CD14-positive monocyte (primary cell): ENCODE measurements around the gene CCDC180. TPM values are rescaled to one million over a fixed set of nuclear protein-coding genes. Genes with fewer than 3 reads are reported as not detected.

Experiments used
- DNase-seq, 3 donors: peaks; one replicate each; pipeline ENCODE4 v3.0.0-alpha.2; 2011 to 2022
- H2AFZ ChIP-seq: 2 replicates; pipeline ENCODE4 v1.6.0; 2012; ENCODE audit warnings: mild to moderate bottlenecking, low read depth, low read length, inconsistent platforms; ENCODE audit not compliant: insufficient read depth, poor library complexity, severe bottlenecking
- H3K27ac ChIP-seq, 2 donors: 1 replicate in 1 of 2; 2 replicates in 1 of 2; pipeline ENCODE4 v1.5.1; 2012 to 2013; ENCODE audit warnings: low read length in 2 of 2, control low read depth in 1 of 2, inconsistent platforms in 1 of 2, low read depth in 1 of 2, mild to moderate bottlenecking in 1 of 2
- H3K27me3 ChIP-seq, 2 donors: one replicate each; pipeline versions ENCODE4 v1.6.0 to v1.6.1; 2011 to 2013; ENCODE audit warnings: low read length in 2 of 2; ENCODE audit not compliant: control insufficient read depth in 2 of 2, insufficient read depth in 2 of 2
- H3K36me3 ChIP-seq, 2 donors: replicated peaks in 1 of 2; 1 replicate in 1 of 2; 2 replicates in 1 of 2; pipeline versions ENCODE4 v1.5.1 to v1.6.1; 2012 to 2013; ENCODE audit warnings: low read length in 2 of 2, control low read depth in 1 of 2, inconsistent platforms in 1 of 2, mild to moderate bottlenecking in 1 of 2; ENCODE audit not compliant: insufficient read depth in 2 of 2, control insufficient read depth in 1 of 2
- H3K4me1 ChIP-seq, 2 donors: 1 replicate in 1 of 2; 2 replicates in 1 of 2; pipeline versions ENCODE4 v1.5.1 to v1.6.1; 2012 to 2013; ENCODE audit warnings: low read length in 2 of 2, control low read depth in 1 of 2, inconsistent platforms in 1 of 2, mild to moderate bottlenecking in 1 of 2, moderate library complexity in 1 of 2; ENCODE audit not compliant: insufficient read depth in 2 of 2, control insufficient read depth in 1 of 2
- H3K4me2 ChIP-seq: replicated peaks from 2 replicates; pipeline ENCODE3; 2012; ENCODE audit warnings: low read length, moderate library complexity, mild to moderate bottlenecking; ENCODE audit not compliant: poor library complexity, severe bottlenecking; ENCODE audit errors: extremely low read depth
- H3K4me3 ChIP-seq, 3 experiments: fragments of 200-600 bp in 1 of 3; sonication (generic) in 1 of 3; replicated peaks in 1 of 3; 1 replicate in 2 of 3; 2 replicates in 1 of 3; pipeline ENCODE4 v1.5.1; 2011 to 2013; ENCODE audit warnings: low read length in 3 of 3, mild to moderate bottlenecking in 3 of 3, control low read depth in 2 of 3, low read depth in 2 of 3, inconsistent platforms in 1 of 3, moderate library complexity in 1 of 3
- H3K79me2 ChIP-seq: 2 replicates; pipeline ENCODE4 v1.6.0; 2012; ENCODE audit warnings: mild to moderate bottlenecking, control low read depth, inconsistent platforms, low read length, moderate library complexity; ENCODE audit not compliant: insufficient read depth
- H3K9ac ChIP-seq: 2 replicates; pipeline ENCODE4 v1.6.0; 2017; ENCODE audit warnings: low read length, mild to moderate bottlenecking; ENCODE audit not compliant: insufficient read depth, poor library complexity, severe bottlenecking
- H3K9me3 ChIP-seq, 2 donors: replicated peaks in 1 of 2; 1 replicate in 1 of 2; 2 replicates in 1 of 2; pipeline versions ENCODE4 v1.5.1 to v1.6.1; 2012 to 2013; ENCODE audit warnings: low read length in 2 of 2, control low read depth in 1 of 2; ENCODE audit not compliant: control insufficient read depth in 1 of 2, insufficient read depth in 1 of 2
- H4K20me1 ChIP-seq: 2 replicates; pipeline ENCODE4 v1.6.0; 2012; ENCODE audit warnings: mild to moderate bottlenecking, low read length, control low read depth, moderate library complexity; ENCODE audit not compliant: insufficient read depth
- H3K27ac Mint-ChIP-seq, 7 donors: one replicate each; pipeline ENCODE4 v1.8.0; 2020; ENCODE audit warnings: mild to moderate bottlenecking in 7 of 7, mixed read lengths in 7 of 7, moderate library complexity in 6 of 7, inconsistent platforms in 2 of 7
- H3K27me3 Mint-ChIP-seq, 3 donors: one replicate each; pipeline ENCODE4 v1.8.0; 2021 to 2022; ENCODE audit warnings: low read depth in 3 of 3, mild to moderate bottlenecking in 3 of 3, mixed read lengths in 3 of 3, moderate library complexity in 3 of 3, inconsistent platforms in 1 of 3
- H3K36me3 Mint-ChIP-seq, 2 donors: one replicate each; pipeline ENCODE4 v1.8.0; 2020; ENCODE audit warnings: mixed read lengths in 2 of 2, inconsistent platforms in 1 of 2, mild to moderate bottlenecking in 1 of 2
- H3K4me1 Mint-ChIP-seq: one replicate; pipeline ENCODE4 v1.8.0; 2020; ENCODE audit warnings: mild to moderate bottlenecking, mixed read lengths
- H3K4me3 Mint-ChIP-seq, 2 donors: one replicate each; pipeline ENCODE4 v1.8.0; 2020; ENCODE audit warnings: mild to moderate bottlenecking in 2 of 2, mixed read lengths in 2 of 2, moderate library complexity in 1 of 2
- H3K9me3 Mint-ChIP-seq, 7 donors: one replicate each; pipeline ENCODE4 v1.8.0; 2020 to 2022; ENCODE audit warnings: mixed read lengths in 7 of 7, mild to moderate bottlenecking in 6 of 7, moderate library complexity in 6 of 7, inconsistent platforms in 2 of 7
- CTCF ChIP-seq: fragments of 200-600 bp; IDR thresholded peaks from one replicate; pipeline ENCODE4 v1.8.0; 2022; ENCODE audit warnings: antibody characterized with exemption, mild to moderate bottlenecking
- WGBS: methylation state at CpG from one replicate; pipeline ENCODE4 v1.1.5; 2013; ENCODE audit warnings: missing lambda C conversion rate; ENCODE audit not compliant: insufficient coverage; 5-methylcytosine and 5-hydroxymethylcytosine counted together
- intact Hi-C, 2 donors: fragments of 100-400 bp; cut with micrococcal nuclease; formaldehyde crosslinking; loops; one replicate each; pipeline versions ENCODE4 v1.15.0 to v1.15.1; 2023
- polyA plus RNA-seq, 3 donors: library from polyadenylated mRNA; depleted of rRNA in 1 of 3; unstranded in 2 of 3; stranded (reverse) in 1 of 3; fragments of 300-500 nt in 2 of 3; fragments of >200 nt in 1 of 3; fragmentation: Illumina TruSeq in 2 of 3; gene quantifications; 1 replicate in 2 of 3; 2 replicates in 1 of 3; pipeline ENCODE4 v1.2.3, GENCODE V29; 2012 to 2021

Gene CCDC180
- polyA plus RNA-seq, 3 donors = 0.24 to 1.3 TPM; not detected in 1

GRCh38 chr9:97314503-97314902 lies 7.0 kb downstream of the CCDC180 start:
- Histone ChIP-seq H3K27ac (no peak overlapping the region), H2AFZ (no peak overlapping the region), H4K20me1 (no peaks in the 10 kb centered on the region), H3K79me2 (no peaks in the 10 kb centered on the region), H3K4me1 (no peaks in the 10 kb centered on the region), H3K9me3 (no peaks in the 10 kb centered on the region), H3K4me2 (no peak overlapping the region), H3K4me3 (no peak overlapping the region), H3K36me3 (peaks cover 0 to 12% of the 10 kb centered on the region in 2 donors), H3K27me3 (no peaks in the 10 kb centered on the region), H3K9ac (no peak overlapping the region)
- no peak overlapping the region for H3K27ac Mint-ChIP-seq
- H3K4me3 Mint-ChIP-seq = no peak overlapping the region
- H3K9me3 Mint-ChIP-seq = peaks cover 0 to 2% (median 0%) of the 10 kb centered on the region in 7 donors
- TF ChIP-seq CTCF = no peak
- H3K4me1 Mint-ChIP-seq = peaks cover 2% of the 10 kb centered on the region
- peaks cover 0 to 1% (median 1%) of the 10 kb centered on the region in 3 donors for H3K27me3 Mint-ChIP-seq
- 95% methylated on average over 11 of the region's 12 CpGs for WGBS
- no peak for DNase-seq
- intact Hi-C loops = no loop called here
- peaks cover 7% of the 10 kb centered on the region in 2 donors for H3K36me3 Mint-ChIP-seq

GRCh38 chr9:97315550-97315949 lies 8.1 kb downstream of the CCDC180 start:
- H3K36me3 Mint-ChIP-seq = peaks cover 4 to 9% of the 10 kb centered on the region in 2 donors
- no peak overlapping the region for H3K4me3 Mint-ChIP-seq
- H3K79me2 ChIP-seq = no peaks in the 10 kb centered on the region
- WGBS = 100% methylated on average over 1 of the region's 4 CpGs
- H3K36me3 ChIP-seq = peaks cover 0 to 17% of the 10 kb centered on the region in 2 donors
- peaks cover 0 to 1% (median 1%) of the 10 kb centered on the region in 3 donors for H3K27me3 Mint-ChIP-seq
- H3K4me1 ChIP-seq = no peaks in the 10 kb centered on the region
- H3K4me3 ChIP-seq = no peak overlapping the region
- no peak for TF ChIP-seq CTCF
- no peak overlapping the region for H3K9ac ChIP-seq
- DNase-seq = no peak
- H3K9me3 ChIP-seq = no peaks in the 10 kb centered on the region
- no peak overlapping the region for H3K27ac Mint-ChIP-seq
- no peak overlapping the region for H3K27ac ChIP-seq
- peaks cover 3% of the 10 kb centered on the region for H3K4me1 Mint-ChIP-seq
- H3K27me3 ChIP-seq = no peaks in the 10 kb centered on the region
- intact Hi-C loops = no loop called here
- no peak overlapping the region for H3K4me2 ChIP-seq
- H2AFZ ChIP-seq = no peak overlapping the region
- H4K20me1 ChIP-seq = no peaks in the 10 kb centered on the region
- peaks cover 0 to 2% (median 0%) of the 10 kb centered on the region in 7 donors for H3K9me3 Mint-ChIP-seq
